ENCODE data around the gene KIF5C. TPM values are rescaled to one million over a fixed set of nuclear protein-coding genes. Genes with fewer than 3 reads are reported as not detected.

Gene KIF5C
- total and polyA plus RNA-seq, 9 donors = 0.73 to 18.7 (median 3.3) TPM

DNA sequence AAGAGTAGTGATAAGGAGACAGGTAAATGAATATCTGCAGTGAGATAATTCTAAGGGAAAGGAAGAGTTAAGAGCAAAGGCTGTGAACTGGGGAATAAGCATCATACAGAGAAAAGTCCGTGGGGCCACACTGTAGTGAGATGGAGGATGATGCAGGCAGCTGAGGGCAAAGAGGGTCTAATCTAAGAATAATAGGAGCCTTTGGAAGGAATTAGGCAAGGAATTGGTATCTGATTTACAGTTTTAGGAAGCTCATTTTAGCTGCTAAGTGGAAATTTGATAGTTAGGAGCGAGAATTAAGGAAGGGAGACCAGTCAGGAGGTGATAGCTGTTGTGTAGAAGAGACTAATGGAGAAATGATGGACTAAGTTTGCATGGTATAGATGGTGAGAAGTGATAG lies 43.5 kb downstream of the KIF5C start:
- no peaks in the 10 kb centered on the region for H3K27me3 ChIP-seq
- H3K36me3 ChIP-seq = no peaks in the 10 kb centered on the region
- TF ChIP-seq POLR2A (IDR thresholded peaks at IDR 0.05) (no peak), EP300 (IDR thresholded peaks at IDR 0.05) (no peak)
- TF ChIP-seq, protein P1, sequence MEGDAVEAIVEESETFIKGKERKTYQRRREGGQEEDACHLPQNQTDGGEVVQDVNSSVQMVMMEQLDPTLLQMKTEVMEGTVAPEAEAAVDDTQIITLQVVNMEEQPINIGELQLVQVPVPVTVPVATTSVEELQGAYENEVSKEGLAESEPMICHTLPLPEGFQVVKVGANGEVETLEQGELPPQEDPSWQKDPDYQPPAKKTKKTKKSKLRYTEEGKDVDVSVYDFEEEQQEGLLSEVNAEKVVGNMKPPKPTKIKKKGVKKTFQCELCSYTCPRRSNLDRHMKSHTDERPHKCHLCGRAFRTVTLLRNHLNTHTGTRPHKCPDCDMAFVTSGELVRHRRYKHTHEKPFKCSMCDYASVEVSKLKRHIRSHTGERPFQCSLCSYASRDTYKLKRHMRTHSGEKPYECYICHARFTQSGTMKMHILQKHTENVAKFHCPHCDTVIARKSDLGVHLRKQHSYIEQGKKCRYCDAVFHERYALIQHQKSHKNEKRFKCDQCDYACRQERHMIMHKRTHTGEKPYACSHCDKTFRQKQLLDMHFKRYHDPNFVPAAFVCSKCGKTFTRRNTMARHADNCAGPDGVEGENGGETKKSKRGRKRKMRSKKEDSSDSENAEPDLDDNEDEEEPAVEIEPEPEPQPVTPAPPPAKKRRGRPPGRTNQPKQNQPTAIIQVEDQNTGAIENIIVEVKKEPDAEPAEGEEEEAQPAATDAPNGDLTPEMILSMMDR (IDR thresholded peaks at IDR 0.05) = no peak
- intact Hi-C loops (cut with DNase I) = no loop called here
- H3K9me3 ChIP-seq = no peaks in the 10 kb centered on the region
- H3K27ac ChIP-seq = no peak overlapping the region
- 92 to 95% (median 94%) methylated on average over 2 of the region's 2 CpGs for WGBS, 3 donors
- no peaks in the 10 kb centered on the region for H3K4me1 ChIP-seq (ENCODE audit: insufficient read depth)
- H3K4me3 ChIP-seq = no peak overlapping the region
- no peak for DNase-seq

DNA sequence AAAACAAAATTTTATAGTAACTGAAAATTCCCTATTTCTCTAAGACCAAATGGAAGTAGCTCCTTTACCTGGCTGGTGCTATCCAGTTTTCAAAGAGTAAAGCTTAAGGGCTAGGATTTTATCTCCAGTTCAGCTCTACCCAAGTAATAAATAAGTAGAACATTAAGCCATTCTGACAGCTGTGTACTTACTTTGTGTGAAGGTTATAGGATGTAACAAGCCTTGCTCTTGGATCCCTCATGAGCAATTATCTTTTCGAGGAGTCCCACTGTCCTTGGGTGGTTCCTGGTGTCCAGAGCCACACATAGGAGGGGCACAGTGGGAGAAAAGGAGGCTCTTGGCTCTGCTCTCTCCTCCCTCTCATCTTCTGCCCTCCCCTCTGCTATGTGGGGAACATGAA lies 45.5 kb downstream of the KIF5C start:
- Histone ChIP-seq H3K27me3 (no peaks in the 10 kb centered on the region), H3K9me3 (no peaks in the 10 kb centered on the region), H3K4me3 (no peak overlapping the region), H3K36me3 (no peaks in the 10 kb centered on the region), H3K27ac (no peak overlapping the region), H3K4me1 (ENCODE audit: insufficient read depth) (no peaks in the 10 kb centered on the region)
- no peak for TF ChIP-seq EP300 (IDR thresholded peaks at IDR 0.05)
- TF ChIP-seq POLR2A (IDR thresholded peaks at IDR 0.05) = no peak
- TF ChIP-seq, protein P1 (IDR thresholded peaks at IDR 0.05) = no peak
- WGBS, 3 donors = 46 to 63% (median 47%) methylated on average over 1 of the region's 1 CpG
- intact Hi-C loops (cut with DNase I) = no loop called here
- no peak for DNase-seq

DNA sequence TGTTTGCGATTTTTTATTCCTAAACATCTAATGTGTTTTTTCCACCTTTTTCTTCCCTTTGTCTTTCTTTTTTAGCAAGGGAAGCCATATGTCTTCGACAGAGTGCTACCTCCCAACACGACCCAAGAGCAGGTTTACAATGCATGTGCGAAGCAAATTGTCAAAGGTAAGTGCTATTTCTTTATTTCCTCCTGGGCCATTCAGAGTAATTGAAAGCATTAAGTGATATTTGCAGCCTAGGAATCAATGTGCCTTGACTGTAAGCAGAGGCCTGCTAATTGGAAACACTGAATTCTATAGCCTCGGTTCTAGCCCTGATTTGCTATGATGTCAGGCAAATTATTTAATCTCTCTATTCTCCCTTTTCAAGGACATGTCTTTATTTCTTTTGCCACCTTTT lies 47.0 kb downstream of the KIF5C start:
- no peak for DNase-seq
- intact Hi-C loops (cut with DNase I) = no loop called here
- 97% methylated on average over 5 of the region's 5 CpGs for WGBS, 3 donors
- no peak overlapping the region for H3K27ac ChIP-seq
- TF ChIP-seq, protein P1 (IDR thresholded peaks at IDR 0.05) = no peak
- TF ChIP-seq POLR2A (IDR thresholded peaks at IDR 0.05) = no peak
- no peak for TF ChIP-seq EP300 (IDR thresholded peaks at IDR 0.05)
- no peaks in the 10 kb centered on the region for H3K36me3 ChIP-seq
- no peaks in the 10 kb centered on the region for H3K4me1 ChIP-seq (ENCODE audit: insufficient read depth)
- no peak overlapping the region for H3K4me3 ChIP-seq
- no peaks in the 10 kb centered on the region for H3K9me3 ChIP-seq
- no peaks in the 10 kb centered on the region for H3K27me3 ChIP-seq

DNA sequence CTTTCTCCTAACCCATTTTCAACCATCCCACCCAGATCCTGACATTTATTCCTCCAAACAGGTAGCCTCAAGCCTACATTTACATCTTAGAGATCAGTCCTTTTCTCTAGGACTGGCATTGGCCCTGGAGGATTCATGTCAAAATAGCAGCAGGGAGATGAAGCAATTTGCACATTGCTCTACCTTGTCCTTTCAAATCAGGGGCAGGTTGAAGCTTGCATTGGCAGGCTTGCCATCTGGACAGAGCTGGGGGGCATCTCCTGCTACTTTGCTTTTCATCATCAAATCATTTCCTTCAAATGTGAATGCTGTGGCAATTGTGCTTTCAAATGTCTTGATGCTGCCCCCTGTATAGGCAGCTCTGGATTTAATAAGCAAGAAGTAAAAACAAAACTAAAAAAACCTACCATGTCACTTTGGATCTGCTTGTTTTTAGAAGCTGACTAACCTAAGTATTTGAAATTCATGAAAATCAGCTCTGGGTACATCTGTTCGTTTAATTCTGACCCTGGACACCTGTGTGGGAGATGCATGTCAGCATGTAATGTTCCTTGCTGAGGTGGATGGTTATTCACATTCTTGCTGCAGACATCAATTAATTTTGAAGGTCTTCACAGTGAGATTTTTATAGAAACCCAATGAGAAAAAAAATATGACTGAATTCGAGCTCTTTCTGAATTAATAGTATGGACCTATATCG lies 47.9 kb downstream of the KIF5C start:
- Histone ChIP-seq H3K27ac (no peak overlapping the region), H3K9me3 (no peaks in the 10 kb centered on the region), H3K27me3 (no peaks in the 10 kb centered on the region), H3K4me3 (no peak overlapping the region), H3K36me3 (no peaks in the 10 kb centered on the region), H3K4me1 (ENCODE audit: insufficient read depth) (no peaks in the 10 kb centered on the region)
- no peak for TF ChIP-seq POLR2A (IDR thresholded peaks at IDR 0.05)
- TF ChIP-seq EP300 (IDR thresholded peaks at IDR 0.05) = no peak
- TF ChIP-seq, protein P1 (IDR thresholded peaks at IDR 0.05) = no peak
- DNase-seq = no peak
- intact Hi-C loops (cut with DNase I) = no loop called here
- WGBS, 3 donors = 64 to 68% (median 65%) methylated on average over 3 of the region's 3 CpGs
